ENCODE results near the gene EFR3B. TPM values are rescaled to one million over a fixed set of nuclear protein-coding genes. Genes with fewer than 3 reads are reported as not detected.

The EFR3B gene
- total RNA-seq, 1 experiment from 2014 or later, result 0.39 TPM

DNA sequence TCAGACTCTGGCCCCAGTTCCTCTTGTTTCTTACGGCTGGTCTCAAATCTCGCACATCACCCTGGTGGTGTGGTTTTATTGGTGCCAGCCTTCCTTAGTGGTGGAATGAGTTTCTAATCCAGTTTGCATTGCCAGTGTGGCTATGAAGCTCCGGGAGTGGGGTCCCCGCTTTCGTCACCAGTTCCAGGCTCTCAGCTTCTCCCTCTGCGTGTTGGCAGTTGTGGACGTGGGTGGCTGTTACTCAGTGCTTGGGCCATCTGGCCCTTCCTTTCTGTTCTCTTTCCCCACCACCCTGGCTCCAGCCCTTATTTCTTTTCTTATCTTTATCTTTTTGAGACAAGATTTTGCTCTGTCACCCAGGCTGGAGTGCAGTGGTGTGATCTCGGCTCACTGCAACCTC, 30.1 kb downstream of the EFR3B start:
- no peak overlapping the region for H3K4me3 ChIP-seq
- H3K9me3 ChIP-seq (replicated peaks), result no peaks in the 10 kb centered on the region
- H3K36me3 ChIP-seq, result no peaks in the 10 kb centered on the region
- H3K27ac ChIP-seq, result no peak overlapping the region
- DNase-seq (ENCODE audit: low read depth in 1 of 2, low spot score in 2 of 2), result no peak
- no peaks in the 10 kb centered on the region for H3K4me1 ChIP-seq (replicated peaks)
- peaks cover 11% of the 10 kb centered on the region for H3K27me3 ChIP-seq (replicated peaks)

DNA sequence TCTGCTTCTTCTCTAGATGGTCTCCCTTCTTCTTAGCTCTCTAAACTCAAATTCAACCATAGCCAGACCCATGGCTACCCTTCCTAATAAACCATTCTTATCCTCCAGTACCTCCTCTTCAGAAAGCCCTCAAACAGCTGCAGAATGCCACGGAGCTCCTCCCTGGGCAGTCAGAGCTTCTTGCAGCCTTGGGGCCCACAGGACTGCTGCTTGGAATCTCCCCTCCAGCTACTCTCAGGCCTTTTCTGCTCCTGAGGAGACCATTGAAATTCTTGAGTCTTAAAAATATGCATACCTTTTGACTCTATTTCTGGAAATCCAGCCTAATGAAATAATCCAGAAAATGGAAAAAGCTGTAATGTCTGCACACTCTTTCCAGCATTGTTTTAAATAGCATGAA, 30.7 kb downstream of the EFR3B start:
- peaks cover under 1% of the 10 kb centered on the region; the same call in 1 of the 2 replicates for H3K4me1 ChIP-seq (replicated peaks)
- DNase-seq (ENCODE audit: low read depth in 1 of 2, low spot score in 2 of 2), result no peak
- no peak overlapping the region for H3K4me3 ChIP-seq
- no peak overlapping the region for H3K27ac ChIP-seq
- no peaks in the 10 kb centered on the region for H3K36me3 ChIP-seq
- H3K27me3 ChIP-seq (replicated peaks), result peaks cover 11% of the 10 kb centered on the region
- no peaks in the 10 kb centered on the region for H3K9me3 ChIP-seq (replicated peaks)

DNA sequence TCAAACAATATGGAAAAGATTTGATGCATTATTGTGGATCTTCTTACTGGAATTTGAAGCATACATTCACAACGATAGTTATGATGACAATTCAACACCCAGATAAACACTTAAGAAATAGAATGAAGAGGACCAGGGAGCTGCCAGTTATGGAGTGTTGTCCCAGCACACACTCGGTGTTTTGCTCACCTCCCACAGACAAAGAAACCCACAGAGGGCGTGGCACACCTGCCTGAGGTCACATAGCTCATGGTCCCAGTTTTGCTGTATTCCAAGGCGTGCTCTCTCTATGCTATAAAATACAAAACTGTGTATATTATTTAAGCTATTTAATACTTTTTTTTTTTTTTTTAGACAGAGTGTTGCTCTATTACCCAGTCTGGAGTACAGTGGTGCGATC, 31.1 kb downstream of the EFR3B start:
- H3K9me3 ChIP-seq (replicated peaks), result no peaks in the 10 kb centered on the region
- no peak for DNase-seq (ENCODE audit: low read depth in 1 of 2, low spot score in 2 of 2)
- no peak overlapping the region for H3K27ac ChIP-seq
- no peaks in the 10 kb centered on the region for H3K36me3 ChIP-seq
- peaks cover 4% of the 10 kb centered on the region for H3K4me1 ChIP-seq (replicated peaks)
- H3K4me3 ChIP-seq, result no peak overlapping the region
- peaks cover 11% of the 10 kb centered on the region for H3K27me3 ChIP-seq (replicated peaks)

DNA sequence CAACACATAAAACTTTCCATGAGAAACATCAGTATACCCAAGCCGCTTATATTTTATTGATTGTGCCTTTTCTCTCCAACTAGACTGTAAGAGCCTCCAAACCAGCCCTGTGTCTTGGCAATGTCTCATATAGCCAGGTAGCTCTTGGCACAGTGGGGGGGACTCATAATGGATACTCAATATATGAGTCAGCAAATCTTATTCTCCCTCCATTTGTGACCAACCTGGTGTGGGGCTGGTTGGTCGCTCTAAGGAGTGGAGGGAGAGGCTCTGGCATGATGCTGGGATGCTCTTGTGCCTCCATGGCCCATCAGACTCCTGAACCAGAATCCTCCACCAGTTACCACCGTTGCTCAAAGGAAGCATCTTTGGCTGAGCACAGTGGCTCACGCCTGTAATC, 32.0 kb downstream of the EFR3B start:
- H3K4me3 ChIP-seq, result no peak overlapping the region
- no peaks in the 10 kb centered on the region for H3K9me3 ChIP-seq (replicated peaks)
- H3K27ac ChIP-seq, result no peak overlapping the region
- H3K27me3 ChIP-seq (replicated peaks), result peaks cover 11% of the 10 kb centered on the region
- peaks cover 13% of the 10 kb centered on the region for H3K4me1 ChIP-seq (replicated peaks)
- DNase-seq (ENCODE audit: low read depth in 1 of 2, low spot score in 2 of 2), result no peak
- no peaks in the 10 kb centered on the region for H3K36me3 ChIP-seq

DNA sequence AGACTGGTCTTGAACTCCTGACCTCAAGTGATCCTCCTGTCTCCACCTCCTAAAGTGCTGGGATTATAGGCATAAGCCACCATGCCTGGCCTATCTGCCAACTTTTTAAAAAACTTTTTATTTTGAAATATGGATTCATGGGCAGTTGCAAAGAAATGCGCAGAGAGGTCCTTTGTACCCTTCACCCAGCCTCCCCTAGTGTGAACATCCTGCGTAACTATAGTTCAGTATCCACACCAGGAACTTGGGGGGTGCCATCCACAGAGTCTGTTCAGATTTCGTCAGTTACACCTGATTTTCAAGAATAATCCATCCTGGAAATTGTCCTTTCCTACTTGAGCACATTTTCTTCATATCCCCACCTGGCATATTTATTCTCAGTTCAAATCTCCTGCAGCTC, 33.0 kb downstream of the EFR3B start:
- Histone ChIP-seq H3K4me3 (no peak overlapping the region), H3K4me1 (replicated peaks) (peaks cover 17% of the 10 kb centered on the region), H3K9me3 (replicated peaks) (no peaks in the 10 kb centered on the region), H3K27ac (no peak overlapping the region), H3K36me3 (no peaks in the 10 kb centered on the region), H3K27me3 (replicated peaks) (peaks cover 18% of the 10 kb centered on the region)
- no peak for DNase-seq (ENCODE audit: low read depth in 1 of 2, low spot score in 2 of 2)

DNA sequence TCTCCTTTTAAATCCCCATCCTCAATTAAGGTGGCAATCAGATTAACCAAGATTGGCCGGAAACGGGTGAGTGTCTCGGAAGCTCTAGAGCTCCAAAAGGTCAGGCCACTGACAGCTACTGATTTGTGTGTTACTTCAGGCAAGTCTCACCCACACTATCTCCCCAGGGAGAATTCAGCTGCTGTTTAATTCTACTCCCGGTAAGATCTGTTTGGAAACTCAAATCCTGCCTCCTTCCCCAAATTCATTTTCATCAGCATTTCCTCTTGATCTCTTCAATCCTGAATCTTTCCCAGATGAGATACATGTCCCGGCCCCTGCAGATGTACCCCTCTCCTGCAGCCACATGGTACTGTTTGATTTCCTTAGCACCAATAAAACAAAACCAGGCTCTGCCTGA, 34.9 kb downstream of the EFR3B start:
- Histone ChIP-seq H3K27ac (no peak overlapping the region), H3K4me3 (no peak overlapping the region), H3K4me1 (replicated peaks) (peaks cover 17% of the 10 kb centered on the region), H3K9me3 (replicated peaks) (no peaks in the 10 kb centered on the region), H3K36me3 (no peaks in the 10 kb centered on the region), H3K27me3 (replicated peaks) (peaks cover 31% of the 10 kb centered on the region)
- DNase-seq (ENCODE audit: low read depth in 1 of 2, low spot score in 2 of 2), result no peak

DNA sequence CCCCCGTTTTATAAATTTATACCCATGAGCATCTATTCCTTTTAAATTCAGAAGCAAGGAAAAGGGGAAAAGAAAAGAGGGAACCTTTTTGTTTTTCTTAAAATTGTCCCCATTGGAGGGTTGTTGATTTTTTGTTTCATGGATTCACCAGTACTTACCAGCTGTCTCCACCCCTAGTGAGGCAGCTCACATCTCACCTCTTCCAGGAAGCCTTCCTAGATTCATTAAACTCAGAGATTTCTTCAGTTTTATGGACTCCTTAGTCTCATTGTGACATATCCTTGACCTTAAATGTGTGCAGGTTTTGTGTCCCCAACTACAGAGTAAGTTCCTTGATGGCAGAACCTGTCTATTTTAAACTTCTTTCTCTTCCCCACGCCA, 35.9 kb downstream of the EFR3B start:
- Histone ChIP-seq H3K36me3 (no peaks in the 10 kb centered on the region), H3K4me1 (replicated peaks) (peaks cover 17% of the 10 kb centered on the region), H3K4me3 (no peak overlapping the region), H3K27ac (0 out of 2 replicates have a peak overlapping the region, but pooled peaks have one; percentile 6), H3K27me3 (replicated peaks) (peaks cover 36% of the 10 kb centered on the region), H3K9me3 (replicated peaks) (no peaks in the 10 kb centered on the region)
- DNase-seq (ENCODE audit: low read depth in 1 of 2, low spot score in 2 of 2), result no peak

DNA sequence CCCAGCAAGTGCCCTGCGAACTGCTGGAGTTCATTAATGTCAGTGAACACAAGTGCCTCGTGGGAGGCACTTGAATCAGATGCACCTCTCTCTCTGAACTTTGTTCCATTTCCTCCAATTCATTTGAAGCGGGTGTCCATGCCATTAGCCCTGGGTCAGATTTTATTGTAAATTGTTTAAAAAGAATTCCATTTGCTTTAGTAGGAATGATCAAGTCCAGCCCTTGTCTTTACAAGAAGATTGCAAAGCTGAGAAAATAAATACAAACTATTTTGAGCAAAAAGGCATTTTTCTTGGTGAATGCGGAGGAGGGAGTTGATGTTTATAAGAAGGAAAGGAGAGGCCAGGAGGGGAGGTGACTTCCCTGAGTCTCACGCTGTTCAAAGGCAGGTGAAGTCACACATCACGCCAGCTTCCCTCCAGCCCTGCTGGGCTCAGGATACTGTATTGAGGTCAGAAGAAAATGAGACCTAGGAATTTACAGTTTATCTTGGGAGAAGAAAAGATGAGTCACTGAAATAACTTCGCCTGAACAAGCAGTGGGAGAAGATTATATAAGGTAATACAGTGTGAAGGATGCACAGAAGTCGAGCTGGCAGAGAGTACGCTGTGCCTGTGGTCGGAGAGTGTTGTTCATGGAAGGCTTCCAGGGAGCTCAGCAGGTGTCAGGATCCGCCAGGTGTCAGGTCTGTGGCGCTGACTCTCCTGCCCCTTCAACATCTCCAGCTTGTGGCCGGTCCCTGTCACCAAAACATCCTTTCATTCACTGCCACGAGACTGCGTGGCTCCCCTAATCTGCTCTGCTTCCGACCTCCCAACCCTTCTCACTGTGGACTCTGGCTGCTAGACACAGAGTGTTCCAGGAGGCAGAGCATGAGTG, 36.5 kb downstream of the EFR3B start:
- DNase-seq (ENCODE audit: low read depth in 1 of 2, low spot score in 2 of 2), result peak; percentile 75 to 86
- H3K4me1 ChIP-seq (replicated peaks), result peaks cover 17% of the 10 kb centered on the region
- no peaks in the 10 kb centered on the region for H3K36me3 ChIP-seq
- H3K4me3 ChIP-seq, result no peak overlapping the region
- no peaks in the 10 kb centered on the region for H3K9me3 ChIP-seq (replicated peaks)
- H3K27me3 ChIP-seq (replicated peaks), result peaks cover 36% of the 10 kb centered on the region
- H3K27ac ChIP-seq, result no peak overlapping the region; the same call in 1 of the 2 replicates

DNA sequence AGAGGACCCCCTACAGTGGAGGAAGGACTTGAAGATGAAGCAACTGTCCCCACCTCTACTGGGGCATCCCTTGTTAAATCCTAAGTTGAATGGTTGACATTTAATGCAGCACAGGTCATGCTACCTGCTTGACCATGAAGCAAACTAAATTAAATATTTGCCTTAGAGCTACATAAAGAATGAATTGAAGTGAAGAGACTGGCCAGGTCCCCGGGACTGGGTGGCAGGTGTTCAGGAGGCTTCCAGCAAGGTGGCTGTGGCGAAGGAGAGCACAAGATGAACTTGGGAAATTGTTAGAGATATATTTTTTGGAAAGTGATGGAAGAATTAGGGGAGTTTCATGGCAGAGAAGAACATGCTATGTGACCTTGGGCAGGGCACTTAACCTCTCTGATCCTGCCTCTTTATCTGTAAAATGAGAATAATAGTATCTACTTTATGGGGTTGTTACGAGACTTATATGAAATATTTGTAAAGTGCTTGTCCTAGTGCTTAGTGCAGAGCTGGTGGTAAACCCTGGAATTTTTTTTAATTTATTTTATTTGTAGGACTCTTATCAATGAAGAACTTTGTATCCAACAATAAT, 37.3 kb downstream of the EFR3B start:
- no peak overlapping the region for H3K4me3 ChIP-seq
- H3K4me1 ChIP-seq (replicated peaks), result peaks cover 17% of the 10 kb centered on the region
- H3K9me3 ChIP-seq (replicated peaks), result no peaks in the 10 kb centered on the region
- peaks cover 36% of the 10 kb centered on the region for H3K27me3 ChIP-seq (replicated peaks)
- DNase-seq (ENCODE audit: low read depth in 1 of 2, low spot score in 2 of 2), result no peak
- H3K27ac ChIP-seq, result no peak overlapping the region
- no peaks in the 10 kb centered on the region for H3K36me3 ChIP-seq

DNA sequence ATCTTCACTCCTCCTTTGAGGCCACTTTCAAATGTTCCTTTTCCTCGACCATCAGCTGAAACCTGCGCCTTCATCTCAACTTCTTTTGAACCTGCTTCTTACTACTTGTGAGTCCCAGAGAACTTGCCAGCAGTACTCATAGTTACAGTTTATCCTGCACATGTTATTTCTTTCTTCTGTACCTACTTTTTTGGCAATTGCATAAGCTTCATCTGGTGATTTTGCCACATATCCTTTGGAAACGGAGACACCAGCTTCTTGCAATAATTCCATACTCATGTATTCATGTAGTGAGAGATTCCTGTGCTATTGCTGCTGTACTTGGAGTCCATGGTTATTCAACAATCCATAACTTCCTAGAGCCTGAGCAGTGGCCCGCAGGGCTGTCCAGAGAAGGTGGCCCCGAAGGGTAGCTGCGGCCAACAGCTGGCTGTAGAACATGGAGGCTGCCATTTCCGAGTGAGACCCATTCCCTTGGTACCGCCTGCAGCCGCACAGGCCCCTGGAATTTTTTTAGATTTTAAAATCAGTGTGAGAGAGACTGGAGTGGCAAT, 39.4 kb downstream of the EFR3B start:
- Histone ChIP-seq H3K36me3 (no peaks in the 10 kb centered on the region), H3K9me3 (replicated peaks) (no peaks in the 10 kb centered on the region), H3K27me3 (replicated peaks) (peaks cover 35% of the 10 kb centered on the region), H3K4me1 (replicated peaks) (peaks cover 17% of the 10 kb centered on the region), H3K27ac (no peak overlapping the region), H3K4me3 (no peak overlapping the region)
- DNase-seq (ENCODE audit: low read depth in 1 of 2, low spot score in 2 of 2), result no peak

DNA sequence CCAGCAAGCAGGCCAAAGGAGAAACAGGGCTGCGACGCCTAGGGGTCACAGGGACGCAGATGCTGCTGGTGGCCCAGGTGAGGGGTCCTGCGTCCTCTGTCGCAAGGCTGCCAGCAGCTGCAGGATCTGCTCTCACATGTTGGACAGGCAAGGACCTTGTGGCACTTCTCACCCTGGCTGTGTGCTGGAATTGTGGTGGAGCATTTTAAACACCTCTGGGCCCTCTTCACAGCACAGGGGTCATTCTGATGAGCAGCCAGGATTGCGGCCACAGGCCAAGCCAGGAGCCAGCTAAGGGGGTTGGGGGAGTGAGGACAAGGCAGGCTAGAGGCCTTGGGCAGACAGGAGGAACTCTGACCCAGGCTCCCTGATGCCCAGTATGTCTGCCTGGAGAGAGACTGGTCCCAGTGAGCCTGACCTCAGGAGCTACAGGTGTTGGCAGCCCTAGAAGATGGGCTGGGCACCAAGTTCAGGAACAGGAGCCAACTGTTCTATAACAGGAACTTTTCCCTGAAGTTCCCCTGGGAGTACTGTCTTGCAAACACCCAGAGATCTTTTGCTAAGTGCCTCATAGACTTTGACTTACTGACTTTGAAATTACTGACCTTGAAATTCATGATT, 40.2 kb downstream of the EFR3B start:
- H3K27ac ChIP-seq, result no peak overlapping the region
- no peak for DNase-seq (ENCODE audit: low read depth in 1 of 2, low spot score in 2 of 2)
- no peaks in the 10 kb centered on the region for H3K9me3 ChIP-seq (replicated peaks)

DNA sequence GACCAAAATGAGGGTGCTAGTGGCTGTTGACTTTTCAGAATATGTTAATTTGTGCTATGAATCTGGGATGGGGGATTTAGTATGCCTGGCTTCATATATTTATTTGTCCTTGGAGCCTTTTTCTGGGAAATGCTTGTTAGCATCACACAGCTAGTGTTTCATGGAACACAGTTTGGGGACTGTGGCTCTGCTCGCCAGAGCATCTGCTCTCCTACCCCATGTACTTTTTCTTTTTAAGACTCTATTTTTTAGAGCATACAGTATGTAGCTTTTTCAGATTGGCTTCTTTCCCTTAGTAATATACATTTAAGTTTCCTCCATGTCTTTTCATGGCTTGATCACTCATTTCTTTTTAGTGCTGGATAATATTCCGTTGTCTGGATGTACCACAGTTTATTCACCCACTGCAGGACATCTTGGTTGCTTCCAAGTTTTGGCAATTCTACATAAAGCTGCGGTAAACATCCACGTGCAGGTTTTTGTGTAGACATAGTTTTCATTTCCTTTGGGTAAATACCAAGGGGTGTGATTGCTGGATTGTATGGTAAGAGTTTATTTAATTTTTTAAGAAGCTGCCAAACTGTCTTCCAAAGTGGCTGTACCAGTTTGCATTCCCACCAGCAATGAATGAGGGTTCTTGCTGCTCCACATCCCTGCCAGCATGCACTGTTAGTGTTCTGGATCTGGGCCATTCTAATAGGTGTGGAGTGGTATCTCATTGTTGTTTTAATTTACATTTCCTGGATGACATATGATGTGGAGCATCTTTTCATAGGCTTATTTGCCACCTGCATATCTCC, 44.1 kb downstream of the EFR3B start:
- H3K9me3 ChIP-seq (replicated peaks), result no peaks in the 10 kb centered on the region
- no peak for DNase-seq (ENCODE audit: low read depth in 1 of 2, low spot score in 2 of 2)

More for the DNA sequence above, 40.2 kb downstream of the EFR3B start:
- Histone ChIP-seq H3K27me3 (replicated peaks) (peaks cover 32% of the 10 kb centered on the region), H3K4me1 (replicated peaks) (peaks cover 17% of the 10 kb centered on the region), H3K4me3 (no peak overlapping the region), H3K36me3 (no peaks in the 10 kb centered on the region)

DNA sequence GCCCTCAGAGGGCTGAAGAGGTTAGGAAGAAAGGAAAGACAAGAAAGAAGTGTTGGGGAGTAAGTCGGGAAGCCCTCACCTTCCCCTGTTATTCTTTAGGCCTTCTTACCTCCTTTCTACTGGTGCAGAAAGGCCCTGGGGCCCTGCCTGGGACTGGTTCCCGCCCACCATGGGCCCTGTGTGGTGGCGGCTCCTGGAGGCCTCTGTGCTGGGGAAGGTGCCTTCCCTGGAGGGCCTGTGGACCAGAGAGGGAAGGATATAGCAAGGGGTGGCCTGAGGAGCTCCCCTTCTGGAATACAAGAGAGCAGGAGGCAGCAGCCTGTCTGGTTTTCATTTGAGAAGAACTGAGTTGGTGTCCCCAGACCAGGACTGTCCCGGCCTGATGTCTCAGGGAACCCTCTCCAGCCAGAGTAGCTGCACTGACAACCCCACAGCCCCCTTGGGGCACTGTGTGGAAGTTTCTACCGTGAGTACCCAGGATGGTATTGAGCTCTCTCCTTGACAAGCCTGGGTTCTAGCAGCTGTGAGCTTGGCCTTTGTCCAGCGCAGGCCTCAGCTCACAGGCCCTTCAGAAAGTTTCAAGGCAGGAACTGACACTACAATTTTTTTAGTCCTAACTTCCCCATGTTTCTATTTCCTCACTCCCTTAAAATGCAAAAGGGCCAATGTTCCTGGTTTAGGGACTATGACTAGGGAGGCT, 47.1 kb downstream of the EFR3B start:
- Histone ChIP-seq H3K36me3 (no peaks in the 10 kb centered on the region), H3K4me1 (replicated peaks) (no peaks in the 10 kb centered on the region), H3K27ac (no peak overlapping the region), H3K27me3 (replicated peaks) (0 out of 2 replicates have a peak, but pooled peaks cover 7% of the 10 kb centered on the region), H3K9me3 (replicated peaks) (no peaks in the 10 kb centered on the region), H3K4me3 (no peak overlapping the region)
- no peak for DNase-seq (ENCODE audit: low read depth in 1 of 2, low spot score in 2 of 2)

More for the DNA sequence above, 44.1 kb downstream of the EFR3B start:
- peaks cover 17% of the 10 kb centered on the region for H3K27me3 ChIP-seq (replicated peaks)
- H3K4me3 ChIP-seq, result no peak overlapping the region
- no peak overlapping the region for H3K27ac ChIP-seq
- H3K36me3 ChIP-seq, result no peaks in the 10 kb centered on the region
- no peaks in the 10 kb centered on the region for H3K4me1 ChIP-seq (replicated peaks)

Measured in SJSA1 (cell line).